ENCODE data around the gene NTRK1. TPM values are rescaled to one million over a fixed set of nuclear protein-coding genes. Genes with fewer than 3 reads are reported as not detected.

NTRK1 gene
- total and polyA plus RNA-seq, 3 experiments from 2014 or later = 2.9 to 3.0 TPM; not detected in 1

Other genes starting within 250 kb of the NTRK1 start
- not detected for gene HAPLN2, start 241.4 kb upstream of the NTRK1 start, total RNA-seq
- not detected for gene HAPLN2, start 241.4 kb upstream of the NTRK1 start, polyA plus RNA-seq
- gene BCAN, start 218.7 kb upstream of the NTRK1 start, total RNA-seq = not detected
- gene BCAN, start 218.7 kb upstream of the NTRK1 start, polyA plus RNA-seq = not detected
- not detected for gene NES, start 183.5 kb upstream of the NTRK1 start, total RNA-seq
- not detected for gene NES, start 183.5 kb upstream of the NTRK1 start, polyA plus RNA-seq
- gene CRABP2, start 155.3 kb upstream of the NTRK1 start, total RNA-seq = under 1 TPM; 0.66 to 0.71 TPM
- not detected for gene CRABP2, start 155.3 kb upstream of the NTRK1 start, polyA plus RNA-seq
- gene METTL25B, start 132.4 kb upstream of the NTRK1 start, total RNA-seq = 10 to 100 TPM; 29.6 to 29.7 TPM
- gene METTL25B, start 132.4 kb upstream of the NTRK1 start, polyA plus RNA-seq = 4.2 TPM
- 10 to 100 TPM; 69.4 to 75.9 TPM for gene ISG20L2, start 132.1 kb upstream of the NTRK1 start, total RNA-seq
- 25.0 TPM for gene ISG20L2, start 132.1 kb upstream of the NTRK1 start, polyA plus RNA-seq
- 100 to 1,000 TPM; 122 to 131 TPM for gene MRPL24, start 119.8 kb upstream of the NTRK1 start, total RNA-seq
- 92.2 TPM for gene MRPL24, start 119.8 kb upstream of the NTRK1 start, polyA plus RNA-seq
- gene HDGF, start 109.2 kb upstream of the NTRK1 start, total RNA-seq = 100 to 1,000 TPM; 297 to 299 TPM
- gene HDGF, start 109.2 kb upstream of the NTRK1 start, polyA plus RNA-seq = 46.0 TPM
- 100 to 1,000 TPM; 106 to 111 TPM for gene PRCC, start 93.3 kb upstream of the NTRK1 start, total RNA-seq
- gene PRCC, start 93.3 kb upstream of the NTRK1 start, polyA plus RNA-seq = 45.9 TPM
- gene SH2D2A, start 44.0 kb upstream of the NTRK1 start, total RNA-seq = 100 to 1,000 TPM; 163 to 170 TPM
- 62.1 TPM for gene SH2D2A, start 44.0 kb upstream of the NTRK1 start, polyA plus RNA-seq
- gene INSRR, start 1.7 kb upstream of the NTRK1 start, total RNA-seq = under 1 TPM in 1 of 2 experiments, not detected in 1; 0.07 TPM
- not detected for gene INSRR, start 1.7 kb upstream of the NTRK1 start, polyA plus RNA-seq
- not detected for gene PEAR1, start 32.9 kb downstream of the NTRK1 start, total RNA-seq
- not detected for gene PEAR1, start 32.9 kb downstream of the NTRK1 start, polyA plus RNA-seq
- not detected for gene LRRC71, start 59.8 kb downstream of the NTRK1 start, total RNA-seq
- not detected for gene LRRC71, start 59.8 kb downstream of the NTRK1 start, polyA plus RNA-seq
- gene ARHGEF11, start 184.9 kb downstream of the NTRK1 start, total RNA-seq = 1 to 10 TPM; 2.1 to 3.0 TPM
- gene ARHGEF11, start 184.9 kb downstream of the NTRK1 start, polyA plus RNA-seq = 4.0 TPM
- gene ETV3L, start 238.9 kb downstream of the NTRK1 start, total RNA-seq = not detected
- not detected for gene ETV3L, start 238.9 kb downstream of the NTRK1 start, polyA plus RNA-seq